Stimulated activated CD8-positive, alpha-beta memory T cell treated with anti-CD3 and anti-CD28 coated beads, Interleukin-4, amount 100 ng/mL, for 4 hours (primary cell): ENCODE measurements around the gene SDK2.
"Not testable (repeated sequence)": the region's sequence is repeated elsewhere in the genome, so short reads cannot be mapped to it uniquely, and the experiment has no call there.

Experiments
- DNase-seq, 2 donors: peaks; one replicate each; pipeline ENCODE4 v3.0.0-alpha.2; 2020; ENCODE audit warnings: low read depth in 2 of 2, low spot score in 1 of 2

The SDK2 gene

DNA sequence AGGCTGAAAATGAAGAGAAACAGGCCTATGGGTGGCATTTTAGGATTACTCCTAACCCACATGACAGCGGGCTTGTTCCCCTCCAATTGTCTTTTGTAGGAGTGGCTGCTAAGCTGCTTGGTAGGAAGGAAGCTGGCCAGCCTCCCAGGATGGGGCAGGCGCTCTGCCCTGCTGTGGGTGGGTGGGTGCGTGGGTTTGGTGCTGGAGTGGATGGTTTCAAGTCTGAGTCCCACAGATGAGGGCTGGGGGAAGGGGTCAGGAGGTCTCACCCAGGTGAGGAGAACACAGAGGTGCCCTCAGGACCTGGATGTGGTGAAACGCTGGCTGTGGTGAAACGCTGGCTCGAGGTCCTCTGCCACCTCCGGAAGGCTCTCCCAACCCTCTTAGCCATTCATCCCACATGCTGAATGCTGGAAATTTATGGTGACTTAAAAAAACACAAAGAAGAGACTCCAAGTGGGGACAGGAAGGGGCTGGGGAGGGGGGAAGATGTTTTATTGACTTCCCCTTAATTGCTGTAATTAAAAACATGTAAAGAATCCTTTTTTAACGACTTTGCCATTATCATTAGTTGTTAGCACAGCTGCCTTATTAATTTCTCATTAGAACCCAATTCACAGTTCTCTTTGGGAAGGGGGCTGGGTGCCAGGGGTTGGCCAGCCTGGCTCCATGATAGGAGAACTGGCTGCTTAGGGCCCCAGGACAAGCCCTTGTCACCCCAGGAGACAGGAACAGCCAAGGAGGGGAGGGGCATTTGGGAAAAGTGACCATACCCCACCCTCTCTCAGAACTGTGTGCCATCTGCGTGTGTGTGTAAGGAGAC lies 178.9 kb downstream of the SDK2 start:
- DNase-seq = no peak

DNA sequence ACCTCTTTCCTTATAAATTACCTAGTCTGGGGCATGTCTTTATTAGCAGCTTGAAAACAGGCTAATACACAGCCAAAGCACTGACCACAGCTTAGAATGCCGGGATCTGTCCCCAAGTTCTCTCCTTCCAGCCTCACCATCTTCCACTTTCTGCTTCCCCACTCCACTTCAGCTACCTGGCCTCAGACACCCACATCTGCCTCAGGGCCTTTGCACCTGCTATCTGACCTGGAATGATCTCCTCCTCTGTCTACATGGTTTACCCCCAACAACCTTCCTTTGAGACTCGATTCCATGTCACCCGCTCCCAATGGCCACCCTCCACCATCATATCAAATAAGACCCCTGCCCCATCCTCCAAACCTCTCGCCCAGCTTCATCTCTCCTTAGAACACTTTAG lies 179.8 kb downstream of the SDK2 start:
- DNase-seq = no peak

DNA sequence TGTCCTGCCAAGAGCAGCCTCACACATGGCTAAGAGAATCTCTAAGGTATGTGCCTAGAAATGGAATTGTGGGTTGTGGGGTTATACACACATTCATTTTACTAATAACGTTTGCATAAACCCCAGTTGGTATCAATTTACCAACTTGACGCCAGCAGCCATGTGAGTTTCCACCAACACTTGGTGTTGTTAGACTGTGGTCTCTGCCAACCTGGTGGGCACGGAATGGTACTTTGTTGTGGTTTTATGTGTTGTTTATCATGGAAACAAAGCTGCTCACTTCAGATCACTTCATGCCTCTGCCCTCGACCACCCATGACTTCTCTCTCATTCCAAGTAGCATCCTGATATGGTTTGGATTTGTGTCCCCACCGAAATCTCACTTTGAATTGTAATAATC lies 180.4 kb downstream of the SDK2 start:
- DNase-seq = no peak

DNA sequence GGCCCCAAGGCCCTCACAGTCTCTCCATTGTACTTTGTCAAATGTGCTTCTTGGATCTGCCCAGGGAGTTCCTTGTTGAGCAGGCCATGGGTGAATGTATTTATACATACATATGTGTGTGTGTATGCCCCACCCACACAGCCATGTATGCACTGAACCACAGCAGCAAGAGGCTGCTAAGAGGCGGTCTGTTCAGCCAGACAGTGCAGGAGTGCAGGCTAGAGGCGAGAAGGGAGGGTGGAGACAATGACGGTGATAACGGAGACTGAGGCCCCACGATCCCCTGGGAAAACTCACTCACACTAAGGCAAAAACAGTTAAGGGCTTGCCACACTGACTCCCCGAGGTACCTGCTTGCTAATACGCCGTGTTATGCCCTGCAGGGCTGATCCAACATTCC lies 181.4 kb downstream of the SDK2 start:
- DNase-seq = no peak

DNA sequence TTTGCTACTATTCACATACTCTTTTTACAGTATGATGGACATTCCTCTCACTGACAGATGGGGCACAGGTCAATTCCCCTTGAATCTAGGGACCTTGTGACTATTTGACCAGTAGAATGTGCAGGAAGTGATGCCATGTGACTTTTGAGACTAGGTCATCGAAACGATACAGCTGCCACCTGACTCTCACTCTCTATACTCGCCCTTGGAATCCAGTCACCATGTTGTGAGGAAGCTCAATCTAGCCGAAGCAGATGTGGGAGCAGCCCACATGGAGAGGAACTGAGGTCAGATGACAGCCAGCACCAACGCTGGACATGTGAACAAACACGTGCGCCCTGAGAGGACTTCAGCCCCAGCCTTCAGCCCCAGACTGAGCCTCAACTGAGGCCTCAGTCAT lies 184.3 kb downstream of the SDK2 start:
- DNase-seq = no peak

DNA sequence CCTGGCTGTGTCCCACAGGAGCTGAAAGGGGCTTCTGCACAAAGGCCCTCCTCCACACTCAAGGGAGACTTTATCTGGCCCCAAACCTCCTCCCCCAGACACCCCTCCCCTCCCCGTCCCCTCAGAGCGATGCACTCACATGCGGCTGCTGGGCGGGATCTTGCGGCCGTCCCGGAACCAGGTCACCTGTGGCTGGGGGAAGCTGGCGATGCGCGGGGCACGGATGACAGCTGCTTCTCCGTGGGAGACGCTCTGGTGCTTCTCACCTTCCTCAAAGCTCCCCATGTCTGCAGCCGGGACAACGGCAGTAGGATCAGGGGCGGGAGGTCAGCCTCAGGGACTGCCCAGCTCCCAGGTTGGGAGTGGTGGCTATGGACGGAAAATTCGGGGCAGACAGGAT lies 188.5 kb downstream of the SDK2 start:
- no peak for DNase-seq

DNA sequence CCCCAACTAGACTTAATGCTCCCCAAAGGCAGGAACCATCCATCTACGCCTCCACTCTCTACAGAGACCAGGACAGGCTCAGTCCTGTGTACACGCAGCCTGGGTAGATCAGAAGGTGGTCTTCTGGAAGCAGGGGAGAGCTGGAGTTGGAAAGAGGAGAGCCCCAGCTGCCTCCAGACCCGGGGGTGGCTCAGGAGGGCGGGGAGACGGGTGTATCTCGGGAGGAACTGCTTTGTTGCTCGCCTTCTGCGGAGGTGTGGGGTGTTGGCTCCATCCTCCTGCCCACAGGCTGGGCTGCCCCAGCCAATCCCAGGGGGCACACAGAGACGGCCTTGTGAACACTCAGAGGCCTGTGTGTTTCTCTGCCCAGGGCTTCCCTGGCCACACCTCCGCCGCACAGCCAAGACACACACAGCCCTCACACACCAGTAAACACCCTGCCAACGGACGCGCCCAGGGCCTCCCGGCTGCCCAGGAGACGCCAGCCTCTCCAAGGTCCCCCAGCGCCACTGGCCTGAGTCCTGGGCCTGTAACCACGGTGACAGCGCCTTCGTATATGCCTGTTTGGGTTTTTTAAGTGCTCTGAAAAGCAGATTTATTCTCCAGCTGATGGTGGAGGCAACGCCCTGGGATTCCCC lies 189.1 kb downstream of the SDK2 start:
- DNase-seq = no peak

DNA sequence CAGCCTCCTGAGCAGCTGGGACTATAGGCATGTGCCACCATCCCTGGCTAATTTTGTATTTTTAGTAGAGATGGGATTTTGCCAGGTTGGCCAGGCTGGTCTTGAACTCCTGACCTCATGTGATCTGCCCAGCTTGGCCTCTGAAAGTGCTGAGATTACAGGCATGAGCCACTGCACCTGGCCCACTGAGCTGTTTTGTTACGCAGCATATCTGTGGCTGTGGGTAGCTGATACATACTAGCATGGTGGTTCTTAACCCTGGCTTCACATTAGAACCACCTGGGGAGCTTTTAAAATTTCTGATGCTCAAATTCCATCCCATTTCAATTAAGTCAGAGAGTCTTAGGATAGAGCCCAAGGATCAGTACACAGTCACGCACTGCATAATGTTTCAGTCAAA lies 190.8 kb downstream of the SDK2 start:
- DNase-seq = not testable (repeated sequence)

DNA sequence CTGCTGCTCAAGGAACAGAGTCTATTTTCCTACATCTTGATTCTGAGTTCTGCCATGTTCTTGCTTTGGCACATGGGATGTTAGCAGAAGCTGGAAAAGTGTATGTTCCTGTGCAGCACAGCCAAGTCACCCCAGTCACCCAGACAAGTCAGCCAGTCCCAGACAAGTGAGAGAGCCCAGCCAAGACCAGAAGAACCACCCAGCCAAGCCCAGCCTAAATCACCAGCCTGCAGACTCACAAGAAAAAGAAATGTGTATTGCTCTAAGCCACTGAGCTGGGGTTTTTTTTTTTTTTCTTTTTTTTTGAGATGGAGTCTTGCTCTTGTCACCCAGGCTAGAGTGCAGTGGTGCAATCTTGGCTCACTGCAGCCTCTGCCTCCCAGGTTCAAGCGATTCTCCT lies 191.2 kb downstream of the SDK2 start:
- no peak for DNase-seq

DNA sequence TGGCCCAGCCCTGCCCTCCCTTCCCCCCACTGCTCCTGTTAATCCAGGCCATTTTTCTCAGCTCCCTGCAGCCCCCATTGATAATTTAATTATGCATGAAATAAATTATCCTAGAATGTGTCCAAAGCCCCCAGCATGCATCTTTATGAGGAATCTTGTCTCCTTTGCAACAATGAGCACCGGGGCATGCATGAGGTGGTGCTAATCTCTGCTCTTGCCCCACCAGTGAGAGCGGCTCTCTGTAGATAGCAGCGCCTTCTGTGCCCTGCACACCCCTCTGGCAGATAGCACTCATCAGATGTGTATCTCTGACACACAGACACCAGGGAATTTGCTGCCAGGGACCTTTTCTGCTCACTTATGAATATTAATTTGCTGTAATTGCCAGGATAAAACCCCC lies 192.2 kb downstream of the SDK2 start:
- no peak for DNase-seq

DNA sequence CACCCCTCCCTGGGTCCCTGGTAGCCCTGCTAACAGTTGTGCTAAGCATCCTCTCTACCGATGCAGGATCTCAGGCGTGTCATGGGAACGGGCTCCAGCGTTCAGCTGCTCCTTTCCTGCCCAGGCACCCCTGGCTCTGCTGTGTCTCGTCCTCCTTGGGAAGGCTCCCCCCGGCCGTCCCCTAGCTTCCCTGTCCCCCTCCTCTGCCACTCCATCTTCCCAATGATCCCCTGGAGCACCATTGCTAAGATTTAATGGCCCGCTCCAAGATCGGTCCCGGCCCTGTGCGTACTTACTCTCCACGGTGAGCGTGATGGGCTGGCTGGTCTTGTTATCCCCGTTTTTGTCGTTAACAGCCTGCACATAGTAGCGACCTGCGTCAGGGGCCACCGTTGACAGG lies 196.9 kb downstream of the SDK2 start:
- DNase-seq = no peak

DNA sequence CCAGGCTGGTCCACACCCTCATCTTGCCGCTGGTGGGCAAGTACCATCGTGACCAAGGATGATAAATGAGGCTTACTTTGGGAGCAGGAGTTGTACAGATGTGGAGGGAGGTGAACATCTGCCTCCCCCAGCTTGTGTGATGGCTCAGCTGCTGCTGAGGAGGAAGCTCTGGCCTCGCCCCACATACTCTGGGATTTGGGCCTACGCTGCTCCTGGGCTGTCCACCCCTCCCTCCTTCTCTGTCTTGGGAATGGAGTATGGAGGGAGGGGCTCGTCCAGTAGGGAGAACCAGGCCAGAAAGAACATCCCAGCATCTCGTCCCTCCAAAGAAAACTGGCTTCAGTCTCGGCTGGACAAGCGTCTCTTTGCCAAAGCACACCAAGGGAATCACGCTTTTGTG lies 197.6 kb downstream of the SDK2 start:
- DNase-seq = no peak

DNA sequence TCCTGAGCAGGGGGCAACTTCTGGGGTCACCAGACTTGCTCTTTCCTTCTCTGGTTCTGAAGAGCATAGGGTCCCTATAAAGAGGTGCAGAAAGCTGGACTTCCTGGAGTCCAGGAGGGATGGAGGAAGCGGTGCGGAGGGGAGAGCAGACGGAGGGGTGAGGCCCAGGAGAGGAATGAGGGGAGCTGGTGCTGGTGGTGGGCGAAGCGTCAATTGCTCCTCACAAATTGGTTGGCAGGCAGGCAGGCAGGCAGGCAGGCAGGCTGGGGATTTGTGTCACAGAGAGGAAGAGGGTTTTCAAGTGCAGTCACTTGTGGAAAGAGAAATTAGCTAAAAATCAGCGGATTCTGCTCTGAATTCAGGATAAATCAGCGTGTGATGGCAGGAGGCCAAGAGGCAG lies 198.8 kb downstream of the SDK2 start:
- no peak for DNase-seq

DNA sequence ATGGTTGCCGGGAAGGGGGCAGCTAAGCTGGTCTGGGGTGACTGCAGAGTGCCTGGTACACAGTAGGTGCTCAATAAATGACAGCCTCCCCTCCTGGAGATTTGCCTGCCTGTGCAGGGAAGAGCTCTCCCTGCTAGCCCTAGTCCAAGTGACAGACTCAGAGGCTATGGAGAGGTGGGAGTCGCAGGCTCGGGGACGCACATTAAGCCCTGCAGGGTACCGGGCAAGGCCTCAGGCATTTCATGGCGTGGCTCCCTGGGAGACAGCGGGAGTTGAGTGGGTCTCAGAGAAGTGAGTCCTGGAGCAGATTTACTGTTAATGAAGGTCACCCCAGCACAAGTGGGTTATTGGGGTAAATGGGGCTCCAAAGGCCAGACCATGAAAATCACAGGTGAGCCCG lies 200.2 kb downstream of the SDK2 start:
- DNase-seq = no peak

DNA sequence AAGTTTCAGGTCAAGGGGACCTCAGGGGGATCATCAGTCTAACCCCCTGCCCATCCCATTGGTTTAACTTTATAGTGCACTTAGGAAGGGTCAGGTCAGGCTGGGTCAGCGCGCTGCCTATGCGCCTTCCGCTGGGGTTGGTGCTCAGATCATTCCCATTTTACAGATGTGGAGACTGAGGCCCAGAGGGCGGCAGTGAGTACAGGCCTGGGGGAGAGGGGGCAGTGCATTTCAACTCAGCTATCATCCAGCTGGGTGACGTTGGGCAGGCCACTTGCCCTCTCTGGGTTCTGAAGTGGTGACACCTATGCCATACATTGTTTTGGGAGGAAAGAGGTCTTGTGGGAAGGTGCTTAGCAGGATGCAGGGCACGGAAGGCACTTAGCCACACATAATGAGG lies 204.6 kb downstream of the SDK2 start:
- no peak for DNase-seq

DNA sequence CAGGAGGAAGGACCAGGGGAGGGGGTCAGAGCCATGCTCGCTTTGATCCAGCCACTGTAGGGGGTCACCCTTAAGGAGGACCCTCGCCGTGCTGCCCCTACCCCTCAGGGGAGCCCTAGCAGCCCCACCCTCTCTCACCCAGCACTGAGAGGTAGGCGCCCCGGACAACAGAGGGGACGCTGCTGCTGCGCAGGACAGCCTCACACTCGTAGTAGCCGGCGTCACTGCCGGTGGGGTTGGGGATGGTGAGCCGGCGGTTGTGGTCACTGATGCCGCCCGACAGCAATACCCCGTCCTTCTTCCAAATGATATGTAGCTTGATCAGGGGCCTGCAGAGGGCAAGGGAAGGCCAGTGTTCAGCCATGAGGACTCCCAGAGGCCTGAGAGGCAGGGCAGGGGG lies 206.4 kb downstream of the SDK2 start:
- no peak for DNase-seq

DNA sequence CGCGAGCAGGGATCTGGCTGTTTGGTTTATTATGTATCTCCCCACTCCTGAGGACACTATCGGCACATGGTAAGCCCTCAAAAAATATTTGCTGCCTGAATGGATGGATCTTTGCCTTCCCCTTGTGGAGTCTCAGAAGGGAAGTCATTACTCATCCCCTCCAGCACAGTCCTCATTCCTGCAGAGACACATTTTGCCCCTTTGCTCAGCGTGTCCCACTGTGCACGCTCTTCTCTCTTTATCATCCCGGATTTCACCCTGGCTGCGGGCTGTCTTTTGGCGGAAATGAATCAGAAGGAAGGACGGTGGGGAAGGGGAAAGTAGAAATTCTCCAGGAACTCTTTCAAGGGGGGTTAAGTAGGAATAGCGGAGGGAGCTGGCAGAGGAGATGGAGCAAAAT lies 207.3 kb downstream of the SDK2 start:
- no peak for DNase-seq

DNA sequence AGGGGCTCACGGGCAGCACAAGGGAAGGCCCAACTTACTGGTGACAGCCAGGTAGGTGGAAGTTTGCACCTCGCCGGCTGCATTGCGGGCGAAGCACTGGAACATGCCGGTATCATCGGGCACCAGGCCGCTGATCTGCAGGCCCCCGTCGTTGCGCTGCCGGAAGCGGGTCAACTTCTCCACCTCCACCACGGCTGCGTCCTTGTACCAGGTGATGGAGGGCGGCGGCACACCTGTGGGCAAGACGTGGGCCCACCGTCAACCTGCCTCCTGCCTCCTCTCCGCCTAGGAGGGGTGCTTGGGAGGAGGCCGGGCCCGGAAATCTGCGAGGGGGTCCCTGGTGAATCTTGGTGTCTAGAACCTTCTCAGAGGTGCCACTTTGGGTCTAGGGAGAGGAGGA lies 208.8 kb downstream of the SDK2 start:
- no peak for DNase-seq

DNA sequence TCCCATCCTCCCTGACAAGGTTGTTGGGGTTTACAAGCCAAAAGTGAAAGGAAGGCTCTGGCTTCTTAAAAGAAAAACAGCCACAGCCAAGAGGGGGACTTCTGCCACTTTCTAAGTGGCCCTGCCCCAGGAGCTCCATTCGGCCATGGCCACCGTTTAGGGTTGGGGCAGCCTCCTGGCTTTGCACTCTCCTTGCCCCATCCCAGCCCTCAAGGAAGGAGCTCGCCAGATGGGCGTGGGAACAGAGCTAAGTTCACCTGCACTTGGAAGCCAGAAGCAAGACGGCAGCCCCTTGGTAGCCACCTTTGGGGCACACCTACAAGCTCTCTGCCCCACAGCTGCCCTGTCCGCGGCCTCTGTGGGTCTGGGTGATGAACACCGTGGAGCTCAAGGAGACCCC lies 210.1 kb downstream of the SDK2 start:
- no peak for DNase-seq

DNA sequence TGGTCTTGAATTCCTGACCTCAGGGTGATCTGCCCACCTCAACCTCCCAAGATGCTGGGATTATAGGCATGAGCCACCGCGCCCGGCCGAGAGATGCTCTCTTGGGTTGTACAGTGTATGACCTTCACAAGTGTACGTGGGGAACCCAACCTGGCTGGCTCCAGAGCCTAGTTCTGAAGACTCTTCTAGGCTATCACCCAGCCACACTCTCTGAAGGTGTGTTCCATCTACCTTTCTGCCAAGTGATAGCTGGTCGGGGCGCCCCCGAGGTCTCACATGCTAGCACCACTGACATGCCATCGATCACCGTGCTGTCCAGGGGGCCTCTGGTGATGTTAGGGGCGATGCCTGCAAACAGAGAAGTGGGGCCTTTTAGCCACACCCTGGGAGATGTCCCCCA lies 210.7 kb downstream of the SDK2 start:
- no peak for DNase-seq

DNA sequence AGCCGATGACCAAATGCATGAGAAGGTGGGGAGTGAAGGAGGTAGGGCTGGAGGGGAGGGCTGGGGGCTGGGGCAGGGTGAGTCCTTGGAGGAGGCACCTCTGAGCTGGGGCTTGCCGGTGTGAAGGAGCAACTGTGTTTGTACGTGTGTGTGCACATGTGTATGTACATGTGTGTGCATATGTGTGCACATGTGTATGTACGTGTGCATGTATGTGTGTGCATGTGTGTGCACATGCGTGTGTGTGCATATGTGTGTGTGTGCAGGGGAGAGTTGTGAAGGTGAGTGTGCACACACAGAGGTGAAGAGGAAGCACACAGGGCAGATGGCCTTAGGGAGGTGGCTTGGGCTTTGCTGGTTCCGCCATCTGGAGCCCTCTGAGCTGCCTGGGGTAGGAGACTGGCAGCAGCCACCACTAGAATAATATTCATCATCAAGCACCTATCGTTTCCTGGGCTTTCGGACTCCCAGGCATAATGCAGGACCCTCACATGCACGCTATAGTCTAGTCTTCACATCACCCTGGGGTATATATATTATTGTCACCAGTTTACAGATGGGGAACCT lies 211.5 kb downstream of the SDK2 start:
- DNase-seq = no peak

DNA sequence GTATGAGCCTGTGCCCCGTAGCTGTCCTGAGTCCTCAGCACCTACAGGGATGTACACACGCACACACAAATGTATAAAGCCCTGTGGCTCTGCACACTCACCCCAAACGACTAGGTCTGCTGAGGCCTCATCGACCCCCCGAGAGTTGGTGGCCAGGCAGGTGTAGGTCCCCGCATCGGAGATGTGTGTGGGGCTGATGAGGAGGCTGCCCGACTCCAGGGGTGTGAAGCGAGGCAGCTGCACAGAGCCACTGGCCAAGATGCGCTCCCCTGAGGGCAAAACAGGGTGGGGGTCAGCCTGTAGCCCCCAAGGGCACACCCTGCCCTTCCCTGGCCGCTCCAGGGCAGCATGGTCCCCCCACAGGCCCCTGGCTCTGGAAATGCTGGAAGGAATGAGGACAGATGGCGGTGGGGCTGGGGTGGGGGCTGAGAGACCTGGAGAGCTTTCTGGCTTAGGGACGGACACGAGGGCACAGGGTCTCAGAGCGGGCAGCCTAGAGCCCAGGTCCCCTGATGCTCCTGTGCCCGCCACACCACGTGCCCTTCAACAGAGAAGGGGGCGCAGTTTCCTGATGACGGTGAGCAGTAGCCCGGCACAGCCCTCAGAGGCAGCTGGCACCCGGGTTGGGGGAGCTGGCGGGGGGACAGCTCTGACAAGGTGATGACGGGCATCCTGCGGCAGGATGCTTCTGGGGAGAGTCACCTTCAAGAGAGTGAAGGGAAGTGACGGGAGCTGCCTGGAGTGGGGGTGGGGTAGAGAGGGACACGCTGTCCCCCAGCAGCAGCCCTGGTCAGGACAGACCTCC lies 212.6 kb downstream of the SDK2 start:
- no peak for DNase-seq
